Stomach (tissue), 9 donors: ENCODE measurements around the gene PDLIM5. TPM values are rescaled to one million over a fixed set of nuclear protein-coding genes. Genes with fewer than 3 reads are reported as not detected.

ENCODE experiments used
- DNase-seq, 2 donors: peaks; one replicate each; pipeline versions ENCODE4 v3.0.0 to v3.0.0-alpha.2; 2013 to 2019
- H3K27ac ChIP-seq, 5 donors: fragments of 200-600 bp in 4 of 5; sonication (generic) in 4 of 5; one replicate each; pipeline ENCODE4 v1.5.1; 2013 to 2019; ENCODE audit warnings: mild to moderate bottlenecking in 1 of 5, moderate library complexity in 1 of 5
- H3K27me3 ChIP-seq, 3 donors: fragments of 200-600 bp; sonication (generic); one replicate each; pipeline ENCODE4 v1.5.1; 2017 to 2019; ENCODE audit warnings: mixed run types in 1 of 3
- H3K36me3 ChIP-seq, 4 donors: fragments of 200-600 bp; sonication (generic); 1 replicate in 3 of 4; 2 replicates in 1 of 4; pipeline ENCODE4 v1.5.1; 2016 to 2019
- H3K4me1 ChIP-seq, 4 donors: fragments of 200-600 bp; sonication (generic); one replicate each; pipeline ENCODE4 v1.5.1; 2016 to 2019
- H3K4me3 ChIP-seq, 4 donors: fragments of 200-600 bp; sonication (generic) in 3 of 4; one replicate each; pipeline ENCODE4 v1.5.1; 2016 to 2019; ENCODE audit warnings: mild to moderate bottlenecking in 1 of 4
- H3K9me3 ChIP-seq, 4 donors: fragments of 200-600 bp; sonication (generic); one replicate each; pipeline ENCODE4 v1.5.1; 2016 to 2019
- CTCF ChIP-seq, 7 experiments: fragments of 450-650 bp in 4 of 7; fragments of 200-600 bp in 3 of 7; sonication (generic) in 3 of 7; IDR thresholded peaks; one replicate each; pipeline ENCODE4 v1.5.1; 2016 to 2019; ENCODE audit warnings: antibody characterized with exemption in 7 of 7, control low read depth in 2 of 7, mild to moderate bottlenecking in 1 of 7
- EP300 ChIP-seq: sonication (generic); formaldehyde crosslinking; IDR thresholded peaks from one replicate; pipeline ENCODE4 v1.6.1; 2017; ENCODE audit warnings: antibody characterized with exemption
- POLR2A ChIP-seq, 4 donors: fragments of 450-650 bp; IDR thresholded peaks; one replicate each; pipeline ENCODE4 v1.6.1; 2016; ENCODE audit warnings: antibody characterized with exemption in 4 of 4, control low read depth in 2 of 4, mild to moderate bottlenecking in 1 of 4, moderate library complexity in 1 of 4
- POLR2AphosphoS5 ChIP-seq, 3 donors: sonication (generic); formaldehyde crosslinking; IDR thresholded peaks; one replicate each; pipeline ENCODE4 v1.6.1; 2016; ENCODE audit warnings: antibody characterized with exemption in 3 of 3
- whole genome bisulfite sequencing, 5 donors: extraction: QIAGEN DNeasy Blood & Tissue Kit in 3 of 5; methylation state at CpG; one replicate each; pipeline versions ENCODE4 v1.1.5 to v1.1.7; 2013 to 2018; 5-methylcytosine and 5-hydroxymethylcytosine counted together
- intact Hi-C: fragments of 100-400 bp; cut with DNase I; formaldehyde crosslinking; loops from one replicate; pipeline ENCODE4 v1.15.1; 2023; ENCODE audit warnings: low total_unique reads
- polyA plus RNA-seq, 3 donors: library from polyadenylated mRNA; stranded (reverse); fragments of 200-250 nt; gene quantifications; one replicate each; pipeline ENCODE4 v1.2.3, GENCODE V29; 2013
- total RNA-seq, 5 donors: library from RNA; depleted of rRNA; stranded (reverse); fragments of >200 nt; gene quantifications; one replicate each; pipeline versions ENCODE4 v1.1.0 to v1.2.3, GENCODE V29; 2014 to 2016
- donor health status: healthy with polysubstance abuse.
- donor health status: Bipolar disorder and iron deficiency.
- donor health status: healthy.

The PDLIM5 gene
- total and polyA plus RNA-seq, 8 donors = 23.7 to 311 (median 40.3) TPM

- Histone ChIP-seq H3K27me3 (no peaks in the 10 kb centered on the region), H3K4me1 (peaks cover 0 to 7% (median 3%) of the 10 kb centered on the region in 4 donors), H3K27ac (no peak overlapping the region), H3K36me3 (no peaks in the 10 kb centered on the region), H3K9me3 (no peaks in the 10 kb centered on the region), H3K4me3 (no peak overlapping the region)
- intact Hi-C loops = no loop called here
- no peak for DNase-seq
- TF ChIP-seq CTCF (IDR thresholded peaks at IDR 0.05) (no peak), POLR2A (IDR thresholded peaks at IDR 0.05) (no peak), POLR2AphosphoS5 (IDR thresholded peaks at IDR 0.05) (no peak), EP300 (no peak)
- 82 to 94% (median 89%) methylated on average over 1 of the region's 1 CpG for WGBS, 5 donors
These were observed 46.8 kb downstream of the PDLIM5 start for GRCh38 chr4:94498502-94498901.

- DNase-seq = no peak
- WGBS, 5 donors = 72 to 86% (median 82%) methylated on average over 3 of the region's 3 CpGs
- Histone ChIP-seq H3K27ac (no peak overlapping the region), H3K27me3 (no peaks in the 10 kb centered on the region), H3K4me3 (no peak overlapping the region), H3K9me3 (no peaks in the 10 kb centered on the region), H3K36me3 (no peaks in the 10 kb centered on the region), H3K4me1 (peaks cover 0 to 15% (median 3%) of the 10 kb centered on the region in 4 donors)
- TF ChIP-seq CTCF (IDR thresholded peaks at IDR 0.05) = no peak
- TF ChIP-seq POLR2A (IDR thresholded peaks at IDR 0.05) = no peak
- TF ChIP-seq POLR2AphosphoS5 (IDR thresholded peaks at IDR 0.05) = no peak
- no peak for TF ChIP-seq EP300
- intact Hi-C loops = no loop called here
These were observed 48.9 kb downstream of the PDLIM5 start for GRCh38 chr4:94500685-94501084.

- H3K4me1 ChIP-seq = peaks cover 21 to 43% (median 34%) of the 10 kb centered on the region in 4 donors
- H3K36me3 ChIP-seq = no peaks in the 10 kb centered on the region
- DNase-seq = no peak
- no peaks in the 10 kb centered on the region for H3K9me3 ChIP-seq
- no peaks in the 10 kb centered on the region for H3K27me3 ChIP-seq
- no peak overlapping the region for H3K4me3 ChIP-seq
- no peak for TF ChIP-seq EP300
- H3K27ac ChIP-seq = no peak overlapping the region
- WGBS, 5 donors = 97 to 100% (median 99%) methylated on average over 4 of the region's 4 CpGs
- intact Hi-C loops = no loop called here
These were observed 52.8 kb downstream of the PDLIM5 start for GRCh38 chr4:94504545-94504944.

- no peak for DNase-seq
- no peak for TF ChIP-seq CTCF (IDR thresholded peaks at IDR 0.05)
- no peak for TF ChIP-seq POLR2AphosphoS5 (IDR thresholded peaks at IDR 0.05)
- no peak for TF ChIP-seq EP300
- TF ChIP-seq POLR2A (IDR thresholded peaks at IDR 0.05) = no peak
- WGBS, 5 donors = 83 to 94% (median 93%) methylated on average over 7 of the region's 7 CpGs
- Histone ChIP-seq H3K4me3 (no peak overlapping the region), H3K27me3 (no peaks in the 10 kb centered on the region), H3K27ac (peak overlapping the region in 2 of 5 donors; percentile 57 to 77), H3K36me3 (no peaks in the 10 kb centered on the region), H3K9me3 (no peaks in the 10 kb centered on the region), H3K4me1 (peaks cover 21 to 56% (median 31%) of the 10 kb centered on the region in 4 donors)
- intact Hi-C loops = no loop called here
These were observed 55.1 kb downstream of the PDLIM5 start for GRCh38 chr4:94506822-94507221.

GRCh38 chr4:94507281-94507680 lies 55.5 kb downstream of the PDLIM5 start:
- H3K9me3 ChIP-seq = no peaks in the 10 kb centered on the region
- DNase-seq = no peak
- intact Hi-C loops = no loop called here
- no peaks in the 10 kb centered on the region for H3K27me3 ChIP-seq
- TF ChIP-seq EP300 (no peak), CTCF (IDR thresholded peaks at IDR 0.05) (no peak), POLR2AphosphoS5 (IDR thresholded peaks at IDR 0.05) (no peak), POLR2A (IDR thresholded peaks at IDR 0.05) (no peak)
- H3K4me3 ChIP-seq = no peak overlapping the region
- peaks cover 21 to 56% (median 31%) of the 10 kb centered on the region in 4 donors for H3K4me1 ChIP-seq
- no peaks in the 10 kb centered on the region for H3K36me3 ChIP-seq
- peak overlapping the region in 3 of 5 donors; percentile 13 to 77 (median 57) for H3K27ac ChIP-seq
- 38 to 69% (median 50%) methylated on average over 2 of the region's 2 CpGs for WGBS, 5 donors
